Stimulated activated CD4-positive, alpha-beta T cell treated with anti-CD3 and anti-CD28 coated beads, Interleukin-12 subunit alpha, Interleukin-12 subunit beta, amount 100 ng/mL, for 4 hours (primary cell): Measurements from ENCODE around the gene FAM161B.
"Not testable (repeated sequence)": the region's sequence is repeated elsewhere in the genome, so short reads cannot be mapped to it uniquely, and the experiment has no call there.

Experiments
- DNase-seq: peaks from one replicate; pipeline ENCODE4 v3.0.0-alpha.2; 2020

Gene FAM161B

DNA sequence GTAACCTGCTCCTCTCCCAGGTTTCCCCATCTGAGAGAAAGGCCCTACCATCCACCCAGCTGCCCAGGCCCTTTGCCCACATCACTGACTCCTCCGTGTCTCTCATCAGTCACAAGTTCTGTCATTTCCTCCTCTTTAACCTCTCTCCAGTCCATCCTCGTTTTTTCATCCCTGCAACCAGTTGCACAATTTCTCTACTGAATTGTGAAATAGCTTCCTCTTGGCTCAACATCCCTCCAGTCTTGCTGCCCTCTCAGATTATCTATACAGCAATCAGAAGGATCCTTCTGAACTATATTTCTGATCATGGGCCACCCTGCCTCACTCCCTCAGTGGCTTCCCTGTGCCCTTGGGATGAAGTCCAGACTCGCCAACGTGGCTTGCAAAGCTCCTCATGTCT is 6.8 kb downstream of the FAM161B start:
- DNase-seq, result no peak

DNA sequence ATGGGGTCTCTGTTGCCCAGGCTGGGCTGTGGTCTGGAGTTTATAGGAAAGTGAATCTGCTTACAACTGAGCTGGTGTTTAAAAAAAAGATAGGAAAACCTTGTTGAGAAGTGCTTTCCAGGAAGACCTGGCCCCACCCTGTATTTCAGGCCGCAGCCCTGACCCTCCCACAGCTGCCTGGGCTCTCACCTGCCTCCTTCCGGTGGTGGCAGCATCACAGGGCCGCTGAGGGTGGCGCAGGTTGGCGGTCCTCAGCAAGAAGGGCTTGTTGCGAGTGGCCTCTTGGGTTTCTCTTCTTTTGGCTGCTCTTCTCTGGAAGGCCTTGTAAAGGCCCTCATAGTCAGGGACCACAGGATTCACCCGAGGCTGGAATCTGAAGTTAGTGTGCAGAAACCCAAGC is 7.7 kb downstream of the FAM161B start:
- DNase-seq, result no peak

GRCh38 chr14:73937012-73937411 is 12.9 kb downstream of the FAM161B start:
- DNase-seq, result no peak

DNA sequence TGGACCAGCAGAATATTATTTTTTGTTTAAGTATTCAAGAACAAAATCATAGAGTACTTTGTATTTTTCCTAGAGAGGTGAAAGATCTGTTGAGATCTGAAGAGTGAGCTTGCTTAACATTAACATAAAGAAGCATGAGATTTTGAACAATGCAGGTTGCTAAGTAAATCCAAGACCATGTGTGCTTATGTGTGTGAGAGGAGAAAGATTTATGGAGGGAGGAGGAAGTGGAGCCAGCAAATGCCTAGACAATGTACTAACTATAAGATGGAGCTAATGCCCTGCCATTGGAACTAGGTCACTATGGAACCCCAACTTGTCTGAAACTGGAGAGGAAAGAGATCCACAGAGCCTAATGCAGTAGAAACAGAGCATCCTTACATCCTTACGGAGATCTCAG is 13.3 kb downstream of the FAM161B start:
- no peak for DNase-seq

- DNase-seq, result no peak
Observed at GRCh38 chr14:73935666-73936065, 14.2 kb downstream of the FAM161B start.

- no peak for DNase-seq
Observed at GRCh38 chr14:73924337-73924736, 25.6 kb downstream of the FAM161B start.

GRCh38 chr14:73919457-73919856 is 30.4 kb downstream of the FAM161B start:
- not testable (repeated sequence) for DNase-seq

- no peak for DNase-seq
Observed at GRCh38 chr14:73916324-73916723, 33.6 kb downstream of the FAM161B start.

DNA sequence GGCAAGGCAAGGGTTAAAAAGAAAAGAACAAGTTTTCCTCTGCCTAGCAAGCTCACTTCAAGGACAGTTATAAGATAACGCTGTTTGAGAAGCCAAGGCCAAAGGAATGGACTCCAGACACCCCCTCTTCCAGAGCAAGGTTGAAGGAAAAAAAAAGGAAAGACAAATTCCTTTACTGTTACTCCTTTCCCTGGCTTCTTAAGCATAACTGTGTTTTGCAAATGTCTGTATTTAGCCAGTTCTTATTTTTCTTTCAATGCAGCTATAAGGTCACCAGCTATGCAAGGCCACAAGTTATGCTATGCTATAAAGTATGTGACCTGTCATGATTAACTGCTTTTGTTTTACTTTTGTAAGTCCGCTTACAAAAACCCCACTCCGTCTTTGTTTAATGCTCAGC is 36.6 kb downstream of the FAM161B start:
- DNase-seq, result no peak

DNA sequence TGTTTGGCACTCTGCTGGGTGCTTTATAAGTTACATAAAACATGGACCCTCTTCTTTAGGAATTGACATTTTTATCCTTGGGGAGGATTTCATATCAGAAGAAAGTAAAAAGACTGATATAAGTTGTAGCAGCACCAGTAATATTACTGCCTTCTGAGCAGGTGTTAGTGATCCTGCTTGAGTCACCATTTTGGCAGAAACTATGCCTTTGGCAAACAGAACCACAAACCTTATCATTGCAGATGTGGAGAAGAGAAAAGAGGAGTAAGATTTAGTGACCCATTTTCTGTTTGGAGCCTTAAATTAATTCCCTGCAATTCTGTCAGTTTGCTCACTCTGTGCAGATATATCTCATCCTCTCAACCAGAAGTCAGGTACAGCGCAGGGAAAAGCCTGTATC is 40.2 kb downstream of the FAM161B start:
- no peak for DNase-seq

DNA sequence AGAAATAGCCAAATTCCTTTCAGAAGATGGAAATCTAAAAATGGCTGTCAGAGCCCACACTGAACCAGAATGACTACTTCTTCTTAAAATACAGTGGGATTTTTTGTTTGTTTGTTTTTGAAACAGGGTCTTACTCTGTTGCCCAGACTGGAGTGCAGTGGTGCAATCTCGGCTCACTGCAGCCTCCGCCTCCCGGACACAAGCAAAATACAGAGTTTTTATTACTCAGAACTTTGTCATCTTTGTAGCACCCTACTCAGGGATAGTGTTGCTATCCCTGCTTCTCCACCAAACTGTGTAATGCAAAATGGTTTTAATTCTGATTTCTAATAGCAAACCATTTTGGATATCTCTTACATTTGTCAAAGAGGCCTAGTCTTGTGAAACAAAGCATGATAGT is 46.9 kb downstream of the FAM161B start:
- no peak for DNase-seq

DNA sequence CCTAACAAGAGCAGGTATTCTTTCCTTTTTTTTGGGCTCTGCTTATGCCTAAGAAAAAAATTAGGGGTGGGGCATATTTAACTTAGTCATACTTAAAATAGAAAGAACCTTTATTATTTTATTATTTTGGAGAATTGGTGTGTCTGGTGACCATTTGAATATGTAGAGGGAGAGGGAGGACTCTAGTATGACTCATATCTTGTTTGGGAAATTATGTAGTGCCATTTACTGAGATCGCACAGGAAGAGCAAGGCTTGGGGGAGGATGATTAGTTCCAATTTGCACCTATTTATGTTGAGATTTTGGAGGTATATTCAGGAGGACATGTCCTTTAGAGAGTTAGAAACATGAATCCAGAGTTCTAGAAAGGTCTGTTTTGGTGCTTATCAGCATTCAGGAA is 53.4 kb downstream of the FAM161B start:
- DNase-seq, result no peak

DNA sequence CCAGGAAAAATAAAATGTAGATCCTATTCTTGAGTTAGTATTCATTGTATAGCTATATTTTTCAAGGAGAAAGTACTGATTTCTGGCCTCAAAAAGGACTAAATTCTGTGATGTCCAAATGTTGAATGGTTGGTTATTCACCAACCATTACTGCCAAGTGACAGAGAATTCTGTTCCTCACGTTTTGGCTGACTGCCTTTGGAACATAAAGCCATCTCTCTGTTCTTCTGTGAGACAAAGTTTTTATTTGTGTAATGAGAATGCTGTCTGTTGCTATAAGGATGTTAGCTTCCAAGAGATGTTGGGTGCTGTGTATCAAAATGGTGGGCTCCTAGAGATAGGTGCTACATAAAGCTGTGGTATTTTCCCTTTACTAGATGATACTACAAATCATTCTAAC is 54.0 kb downstream of the FAM161B start:
- DNase-seq, result no peak

DNA sequence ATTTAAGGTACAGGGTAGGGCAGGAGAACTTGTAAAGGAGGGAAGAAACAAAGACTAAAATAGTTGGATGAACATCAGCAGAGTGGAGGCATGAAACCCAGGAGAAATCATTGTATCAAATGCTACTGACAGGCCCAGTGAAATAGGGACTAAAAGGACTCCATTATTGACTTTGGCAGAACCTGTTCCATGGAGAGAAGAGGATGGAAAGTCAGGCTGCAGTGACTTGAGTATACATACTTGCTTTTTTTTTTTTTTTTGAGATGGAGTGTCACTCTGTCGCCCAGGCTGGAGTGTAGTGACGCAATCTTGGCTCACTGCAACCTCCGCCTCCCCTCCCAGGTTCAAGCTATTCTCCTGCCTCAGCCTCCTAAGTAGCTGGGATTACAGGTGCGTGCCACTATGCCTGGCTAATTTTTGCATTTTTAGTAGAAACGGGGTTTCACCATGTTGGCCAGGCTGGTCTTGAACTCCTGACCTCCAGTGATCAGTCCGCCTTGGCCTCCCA is 55.7 kb downstream of the FAM161B start:
- not testable (repeated sequence) for DNase-seq

DNA sequence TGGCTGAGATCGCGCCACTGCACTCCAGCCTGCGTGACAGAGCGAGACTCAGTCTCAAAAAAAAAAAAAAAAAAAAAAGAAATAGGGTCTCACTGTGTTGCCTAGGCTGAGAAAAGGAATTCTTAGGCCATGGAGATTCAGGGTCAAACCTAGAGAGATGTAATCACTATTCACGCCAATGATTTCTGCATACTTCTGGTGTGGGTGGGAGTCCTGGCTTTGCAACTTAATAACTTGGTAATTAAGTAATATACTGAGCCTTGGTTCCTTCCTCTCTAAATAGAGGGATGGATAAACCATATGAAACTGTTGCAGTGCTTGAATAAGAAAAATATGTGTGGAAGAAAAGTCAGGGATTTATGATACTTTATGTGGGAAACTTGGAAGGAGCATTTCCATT is 60.5 kb downstream of the FAM161B start:
- no peak for DNase-seq

DNA sequence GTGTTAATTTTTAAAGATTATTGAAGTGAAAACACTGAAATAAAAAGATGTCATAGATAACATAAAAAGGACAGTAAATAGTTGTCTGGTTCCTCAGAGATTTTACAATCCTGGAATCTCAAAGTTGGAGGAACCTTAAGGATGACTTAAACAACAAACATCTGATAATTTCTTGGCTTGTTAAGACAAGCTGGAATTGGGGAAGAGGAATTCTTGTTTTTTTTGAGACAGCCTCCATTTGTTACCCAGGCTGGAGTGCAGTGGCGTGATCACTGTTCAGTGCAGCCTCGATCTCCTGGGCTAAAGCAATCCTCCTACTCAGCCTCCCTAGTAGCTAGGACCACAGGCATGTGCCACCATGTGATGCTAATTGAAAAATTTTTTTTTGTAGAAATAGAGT is 60.9 kb downstream of the FAM161B start:
- DNase-seq, result no peak

- DNase-seq, result no peak
Observed at GRCh38 chr14:73888460-73888725, 61.5 kb downstream of the FAM161B start.

- no peak for DNase-seq
Observed at GRCh38 chr14:73887694-73888459, 62.0 kb downstream of the FAM161B start.

GRCh38 chr14:73887318-73887616 is 62.6 kb downstream of the FAM161B start:
- DNase-seq, result no peak

DNA sequence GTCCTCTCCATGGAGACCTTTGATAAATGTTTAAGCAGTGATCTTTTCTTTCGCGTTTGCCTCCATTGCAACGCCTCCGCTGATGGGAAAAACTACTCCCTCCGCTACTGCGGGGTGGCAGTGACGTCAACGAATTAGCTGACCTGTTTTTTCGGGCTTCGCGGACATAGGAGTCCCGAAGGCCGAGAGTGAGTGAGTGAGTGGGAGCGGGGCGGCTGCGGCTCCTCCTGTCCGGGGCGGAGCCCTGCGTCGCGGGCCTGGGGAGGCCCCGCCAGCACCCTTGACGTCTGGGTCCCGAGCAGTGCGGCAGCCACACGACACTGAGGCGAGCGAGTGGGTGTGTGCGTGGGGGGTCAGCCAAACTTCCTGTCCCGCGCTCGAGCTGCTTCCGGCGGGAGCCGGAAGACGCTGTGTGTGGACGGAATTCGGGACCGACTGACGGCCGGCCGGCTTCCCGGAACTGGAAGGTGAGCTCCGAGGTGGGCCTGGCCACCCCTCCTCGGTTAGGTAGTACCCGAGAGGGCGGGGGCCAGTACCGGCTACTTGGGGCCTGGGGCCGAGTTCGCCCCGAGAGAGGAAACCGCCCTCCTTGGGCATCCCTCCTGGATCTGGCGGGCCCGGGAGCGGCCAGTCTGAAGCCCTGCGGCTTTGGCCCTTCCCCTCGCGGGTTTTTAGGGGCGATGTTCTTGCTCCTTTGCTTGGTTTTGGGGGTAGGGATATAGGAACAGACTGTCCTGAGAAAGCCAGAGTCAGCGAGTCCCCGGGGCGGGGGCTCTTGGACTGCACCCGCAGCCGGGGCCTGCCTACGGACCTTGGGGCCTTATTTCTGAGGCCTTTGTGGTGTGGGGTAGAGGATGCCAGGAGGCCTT is 63.2 kb downstream of the FAM161B start, which contains the start of gene ZNF410:
Gene ZNF410, plus strand, starts transcription at position 411 of the 869 bp plus-strand sequence. CDS start 5,317 bp downstream, outside the sequence.
- DNase-seq, result peak; percentile 91

- no peak for DNase-seq
Observed at GRCh38 chr14:73884438-73885190, 65.3 kb downstream of the FAM161B start.
